ENCODE results near the gene GTPBP2.

DNA sequence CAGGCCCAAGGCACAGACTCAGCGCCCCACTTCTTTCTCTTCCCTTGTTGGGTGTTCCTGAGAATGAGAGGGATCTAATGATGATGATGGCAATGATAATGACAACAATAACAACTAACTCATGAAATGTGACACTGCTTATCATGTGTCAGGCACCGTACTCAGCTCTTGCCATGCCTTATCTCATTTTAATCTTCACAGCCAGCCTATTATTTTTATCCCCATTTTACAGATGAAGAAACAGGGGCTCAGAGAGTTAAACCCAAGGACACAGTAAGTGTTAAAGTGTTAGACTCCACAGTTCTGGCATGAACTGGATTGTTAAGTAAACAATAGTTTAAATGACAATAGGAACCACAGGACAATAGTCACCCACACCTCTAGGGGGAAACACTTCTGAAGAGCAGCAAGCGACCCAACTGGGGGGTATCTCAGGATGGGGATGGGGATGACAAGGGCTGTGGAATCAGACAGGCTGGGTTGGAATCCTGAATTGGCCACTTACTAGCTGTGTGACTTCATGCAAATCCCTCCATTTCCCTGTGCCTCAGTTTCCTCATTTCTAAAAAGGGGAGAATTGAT, 28.2 kb upstream of the GTPBP2 start:
- TF ChIP-seq, protein P1, sequence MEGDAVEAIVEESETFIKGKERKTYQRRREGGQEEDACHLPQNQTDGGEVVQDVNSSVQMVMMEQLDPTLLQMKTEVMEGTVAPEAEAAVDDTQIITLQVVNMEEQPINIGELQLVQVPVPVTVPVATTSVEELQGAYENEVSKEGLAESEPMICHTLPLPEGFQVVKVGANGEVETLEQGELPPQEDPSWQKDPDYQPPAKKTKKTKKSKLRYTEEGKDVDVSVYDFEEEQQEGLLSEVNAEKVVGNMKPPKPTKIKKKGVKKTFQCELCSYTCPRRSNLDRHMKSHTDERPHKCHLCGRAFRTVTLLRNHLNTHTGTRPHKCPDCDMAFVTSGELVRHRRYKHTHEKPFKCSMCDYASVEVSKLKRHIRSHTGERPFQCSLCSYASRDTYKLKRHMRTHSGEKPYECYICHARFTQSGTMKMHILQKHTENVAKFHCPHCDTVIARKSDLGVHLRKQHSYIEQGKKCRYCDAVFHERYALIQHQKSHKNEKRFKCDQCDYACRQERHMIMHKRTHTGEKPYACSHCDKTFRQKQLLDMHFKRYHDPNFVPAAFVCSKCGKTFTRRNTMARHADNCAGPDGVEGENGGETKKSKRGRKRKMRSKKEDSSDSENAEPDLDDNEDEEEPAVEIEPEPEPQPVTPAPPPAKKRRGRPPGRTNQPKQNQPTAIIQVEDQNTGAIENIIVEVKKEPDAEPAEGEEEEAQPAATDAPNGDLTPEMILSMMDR (IDR thresholded peaks at IDR 0.05): no peak
- TF ChIP-seq USF2 (IDR thresholded peaks at IDR 0.05; ENCODE audit: borderline replicate concordance, low read depth, low read length) (no peak), REST (IDR thresholded peaks at IDR 0.05; ENCODE audit: low read depth, low read length) (no peak), GATA2 (CRISPR knock-in tag; IDR thresholded peaks at IDR 0.05) (no peak), MEF2A (IDR thresholded peaks at IDR 0.05; ENCODE audit: borderline replicate concordance, low read depth) (no peak), JUND (IDR thresholded peaks at IDR 0.05) (no peak), FOXJ3 (CRISPR knock-in tag; IDR thresholded peaks at IDR 0.05) (no peak)
- TF ChIP-seq, protein P2, sequence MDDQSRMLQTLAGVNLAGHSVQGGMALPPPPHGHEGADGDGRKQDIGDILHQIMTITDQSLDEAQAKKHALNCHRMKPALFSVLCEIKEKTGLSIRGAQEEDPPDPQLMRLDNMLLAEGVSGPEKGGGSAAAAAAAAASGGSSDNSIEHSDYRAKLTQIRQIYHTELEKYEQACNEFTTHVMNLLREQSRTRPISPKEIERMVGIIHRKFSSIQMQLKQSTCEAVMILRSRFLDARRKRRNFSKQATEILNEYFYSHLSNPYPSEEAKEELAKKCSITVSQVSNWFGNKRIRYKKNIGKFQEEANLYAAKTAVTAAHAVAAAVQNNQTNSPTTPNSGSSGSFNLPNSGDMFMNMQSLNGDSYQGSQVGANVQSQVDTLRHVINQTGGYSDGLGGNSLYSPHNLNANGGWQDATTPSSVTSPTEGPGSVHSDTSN (IDR thresholded peaks at IDR 0.05): no peak

Measured in SK-N-SH (cell line).